ENCODE results near the gene SH3BGRL. TPM values are rescaled to one million over a fixed set of nuclear protein-coding genes. Genes with fewer than 3 reads are reported as not detected.

The SH3BGRL gene
- total RNA-seq: 23.8 TPM
- long read RNA-seq, transcript SH3BGRL-201 (4 exons, 1,923 nt): major isoform, 29 of 33 reads
- long read RNA-seq, partial matches to known transcripts: 2 of 33 reads
- long read RNA-seq, other reads (novel, unspliced or antisense): 2 of 33 reads

GRCh38 chrX:81201671-81202455, at the start of gene SH3BGRL, which contains the start of gene HMGN5:
SH3BGRL (plus strand) TSS chrX:81202102; CDS start chrX:81202201, 99 bp downstream.
HMGN5 (minus strand) TSS chrX:81201913; CDS start chrX:81121549, 80,364 bp downstream.
- intact Hi-C loops (cut with DNase I): no loop called here
- DNase-seq (ENCODE audit: low spot score): peak; percentile 86

- DNase-seq (ENCODE audit: low spot score): no peak
- intact Hi-C loops (cut with DNase I): no loop called here
Measured at GRCh38 chrX:81168391-81168790, 33.5 kb upstream of the SH3BGRL start.

- intact Hi-C loops (cut with DNase I): no loop called here
- DNase-seq (ENCODE audit: low spot score): no peak
Measured at GRCh38 chrX:81174286-81174685, 27.6 kb upstream of the SH3BGRL start.

- intact Hi-C loops (cut with DNase I): loop anchor here (10.0 kb wide), 1 partner anchor 320 kb away; no protein-coding TSS in a partner anchor
- no peak for DNase-seq (ENCODE audit: low spot score)
Measured at GRCh38 chrX:81195259-81195658, 6.6 kb upstream of the SH3BGRL start.

GRCh38 chrX:81195712-81196111, 6.2 kb upstream of the SH3BGRL start:
- intact Hi-C loops (cut with DNase I): loop anchor here (10.0 kb wide), 1 partner anchor 321 kb away; no protein-coding TSS in a partner anchor
- no peak for DNase-seq (ENCODE audit: low spot score)

- DNase-seq (ENCODE audit: low spot score): no peak
- intact Hi-C loops (cut with DNase I): no loop called here
Measured at GRCh38 chrX:81201071-81201470, 831 bp upstream of the SH3BGRL start.

- no peak for DNase-seq (ENCODE audit: low spot score)
- intact Hi-C loops (cut with DNase I): no loop called here
Measured at GRCh38 chrX:81202456-81202819, 536 bp downstream of the SH3BGRL start.

- intact Hi-C loops (cut with DNase I): no loop called here
- DNase-seq (ENCODE audit: low spot score): no peak
Measured at GRCh38 chrX:81202943-81203342, 1.0 kb downstream of the SH3BGRL start.

GRCh38 chrX:81205551-81205950, 3.6 kb downstream of the SH3BGRL start:
- no peak for DNase-seq (ENCODE audit: low spot score)
- intact Hi-C loops (cut with DNase I): no loop called here

GRCh38 chrX:81206476-81206875, 4.6 kb downstream of the SH3BGRL start:
- DNase-seq (ENCODE audit: low spot score): no peak
- intact Hi-C loops (cut with DNase I): no loop called here

- no peak for DNase-seq (ENCODE audit: low spot score)
- intact Hi-C loops (cut with DNase I): no loop called here
Measured at GRCh38 chrX:81208916-81209315, 7.0 kb downstream of the SH3BGRL start.

GRCh38 chrX:81215685-81216084, 13.8 kb downstream of the SH3BGRL start:
- intact Hi-C loops (cut with DNase I): no loop called here
- no peak for DNase-seq (ENCODE audit: low spot score)

- no peak for DNase-seq (ENCODE audit: low spot score)
- intact Hi-C loops (cut with DNase I): loop anchor here (2.0 kb wide), 1 partner anchor 14 kb away; no protein-coding TSS in a partner anchor
Measured at GRCh38 chrX:81229229-81229628, 27.3 kb downstream of the SH3BGRL start.

GRCh38 chrX:81229901-81230300, 28.0 kb downstream of the SH3BGRL start:
- no peak for DNase-seq (ENCODE audit: low spot score)
- intact Hi-C loops (cut with DNase I): loop anchor here (2.0 kb wide), 1 partner anchor 13 kb away; no protein-coding TSS in a partner anchor

- DNase-seq (ENCODE audit: low spot score): no peak
- intact Hi-C loops (cut with DNase I): no loop called here
Measured at GRCh38 chrX:81231476-81231875, 29.6 kb downstream of the SH3BGRL start.

- intact Hi-C loops (cut with DNase I): no loop called here
- DNase-seq (ENCODE audit: low spot score): no peak
Measured at GRCh38 chrX:81232218-81232617, 30.3 kb downstream of the SH3BGRL start.

- intact Hi-C loops (cut with DNase I): no loop called here
- no peak for DNase-seq (ENCODE audit: low spot score)
Measured at GRCh38 chrX:81237516-81237915, 35.6 kb downstream of the SH3BGRL start.

GRCh38 chrX:81238166-81238565, 36.3 kb downstream of the SH3BGRL start:
- DNase-seq (ENCODE audit: low spot score): no peak
- intact Hi-C loops (cut with DNase I): no loop called here

GRCh38 chrX:81240701-81241331, 38.9 kb downstream of the SH3BGRL start:
- intact Hi-C loops (cut with DNase I): no loop called here
- no peak for DNase-seq (ENCODE audit: low spot score)

GRCh38 chrX:81241753-81242152, 39.9 kb downstream of the SH3BGRL start:
- DNase-seq (ENCODE audit: low spot score): no peak
- intact Hi-C loops (cut with DNase I): loop anchor here (2.0 kb wide), 1 partner anchor 13 kb away; no protein-coding TSS in a partner anchor

- intact Hi-C loops (cut with DNase I): no loop called here
- DNase-seq (ENCODE audit: low spot score): no peak
Measured at GRCh38 chrX:81255876-81256275, 54.0 kb downstream of the SH3BGRL start.
